ENCODE measurements around the gene ATG4D. TPM values are rescaled to one million over a fixed set of nuclear protein-coding genes. Genes with fewer than 3 reads are reported as not detected.
A peak's percentile ranks its signal among the peaks of the same experiment; 100 is the strongest.
"Not testable (repeated sequence)": the region's sequence is repeated elsewhere in the genome, so short reads cannot be mapped to it uniquely, and the experiment has no call there.

Gene ATG4D
- total RNA-seq, 2 donors from 2014 or later: 27.4 to 37.8 TPM

- no peaks in the 10 kb centered on the region for H3K4me1 Mint-ChIP-seq
- no peak overlapping the region for H3K27ac Mint-ChIP-seq
- no peak for ATAC-seq (replicated peaks)
- H3K4me3 Mint-ChIP-seq: no peak overlapping the region
- H3K27me3 Mint-ChIP-seq: peaks cover 8% of the 10 kb centered on the region
- no peaks in the 10 kb centered on the region for H3K9me3 Mint-ChIP-seq
- H3K36me3 Mint-ChIP-seq (ENCODE audit: low read depth): no peaks in the 10 kb centered on the region
These were observed 9.9 kb upstream of the ATG4D start for GRCh38 chr19:10533646-10534386.

- H3K4me1 Mint-ChIP-seq: no peaks in the 10 kb centered on the region
- no peak for ATAC-seq (replicated peaks)
- no peaks in the 10 kb centered on the region for H3K36me3 Mint-ChIP-seq (ENCODE audit: low read depth)
- no peaks in the 10 kb centered on the region for H3K9me3 Mint-ChIP-seq
- H3K4me3 Mint-ChIP-seq: no peak overlapping the region
- H3K27me3 Mint-ChIP-seq: peaks cover 8% of the 10 kb centered on the region
- no peak overlapping the region for H3K27ac Mint-ChIP-seq
These were observed 8.1 kb upstream of the ATG4D start for GRCh38 chr19:10535613-10536012.

- no peaks in the 10 kb centered on the region for H3K4me1 Mint-ChIP-seq
- no peaks in the 10 kb centered on the region for H3K36me3 Mint-ChIP-seq (ENCODE audit: low read depth)
- H3K27ac Mint-ChIP-seq: no peak overlapping the region
- H3K9me3 Mint-ChIP-seq: no peaks in the 10 kb centered on the region
- H3K27me3 Mint-ChIP-seq: peaks cover 8% of the 10 kb centered on the region
- H3K4me3 Mint-ChIP-seq: no peak overlapping the region
- no peak for ATAC-seq (replicated peaks)
These were observed 6.0 kb upstream of the ATG4D start for GRCh38 chr19:10537668-10538067.

- Mint-ChIP-seq H3K4me3 (no peak overlapping the region), H3K36me3 (ENCODE audit: low read depth) (no peaks in the 10 kb centered on the region), H3K9me3 (no peaks in the 10 kb centered on the region), H3K4me1 (no peaks in the 10 kb centered on the region), H3K27me3 (peaks cover 8% of the 10 kb centered on the region), H3K27ac (no peak overlapping the region)
- ATAC-seq (replicated peaks): no peak
These were observed 5.3 kb upstream of the ATG4D start for GRCh38 chr19:10538204-10538983.

- not testable (repeated sequence) for ATAC-seq (replicated peaks); H3K4me1 Mint-ChIP-seq; H3K9me3 Mint-ChIP-seq; H3K27ac Mint-ChIP-seq; H3K27me3 Mint-ChIP-seq; H3K36me3 Mint-ChIP-seq (ENCODE audit: low read depth); H3K4me3 Mint-ChIP-seq
These were observed 4.7 kb upstream of the ATG4D start for GRCh38 chr19:10539016-10539415.

GRCh38 chr19:10543059-10543419 lies 665 bp upstream of the ATG4D start:
- H3K27me3 Mint-ChIP-seq: peaks cover 2% of the 10 kb centered on the region
- H3K36me3 Mint-ChIP-seq (ENCODE audit: low read depth): peaks cover 17% of the 10 kb centered on the region
- peak overlapping the region; percentile 52 for H3K27ac Mint-ChIP-seq
- H3K9me3 Mint-ChIP-seq: no peaks in the 10 kb centered on the region
- H3K4me3 Mint-ChIP-seq: peak overlapping the region; percentile 73
- ATAC-seq (replicated peaks): no peak
- no peaks in the 10 kb centered on the region for H3K4me1 Mint-ChIP-seq

- Mint-ChIP-seq H3K27me3 (no peaks in the 10 kb centered on the region), H3K4me1 (no peaks in the 10 kb centered on the region)
These were observed 593 bp downstream of the ATG4D start for GRCh38 chr19:10544242-10544752.

GRCh38 chr19:10544753-10545251 lies 1.1 kb downstream of the ATG4D start:
- Mint-ChIP-seq H3K27ac (peak overlapping the region; percentile 81), H3K9me3 (no peaks in the 10 kb centered on the region), H3K4me1 (no peaks in the 10 kb centered on the region), H3K36me3 (ENCODE audit: low read depth) (peaks cover 35% of the 10 kb centered on the region), H3K27me3 (no peaks in the 10 kb centered on the region), H3K4me3 (peak overlapping the region; percentile 79)
- no peak for ATAC-seq (replicated peaks)

More at GRCh38 chr19:10544242-10544752, 593 bp downstream of the ATG4D start:
- Mint-ChIP-seq H3K27ac (peak overlapping the region; percentile 81), H3K4me3 (peak overlapping the region; percentile 79), H3K9me3 (no peaks in the 10 kb centered on the region), H3K36me3 (ENCODE audit: low read depth) (peaks cover 30% of the 10 kb centered on the region)
- ATAC-seq (replicated peaks): peak; percentile 32

- H3K9me3 Mint-ChIP-seq: no peaks in the 10 kb centered on the region
- ATAC-seq (replicated peaks): no peak
- H3K36me3 Mint-ChIP-seq (ENCODE audit: low read depth): peaks cover 55% of the 10 kb centered on the region
- no peak overlapping the region for H3K27ac Mint-ChIP-seq
- H3K27me3 Mint-ChIP-seq: no peaks in the 10 kb centered on the region
- no peaks in the 10 kb centered on the region for H3K4me1 Mint-ChIP-seq
- H3K4me3 Mint-ChIP-seq: no peak overlapping the region
These were observed 3.1 kb downstream of the ATG4D start for GRCh38 chr19:10546817-10547216.

GRCh38 chr19:10548746-10549276 lies 5.1 kb downstream of the ATG4D start:
- H3K4me3 Mint-ChIP-seq: no peak overlapping the region
- H3K4me1 Mint-ChIP-seq: no peaks in the 10 kb centered on the region
- no peaks in the 10 kb centered on the region for H3K9me3 Mint-ChIP-seq
- no peak overlapping the region for H3K27ac Mint-ChIP-seq
- H3K27me3 Mint-ChIP-seq: no peaks in the 10 kb centered on the region
- peaks cover 75% of the 10 kb centered on the region for H3K36me3 Mint-ChIP-seq (ENCODE audit: low read depth)
- no peak for ATAC-seq (replicated peaks)

- H3K4me3 Mint-ChIP-seq: no peak overlapping the region
- H3K4me1 Mint-ChIP-seq: peaks cover 7% of the 10 kb centered on the region
- H3K27me3 Mint-ChIP-seq: no peaks in the 10 kb centered on the region
- H3K9me3 Mint-ChIP-seq: no peaks in the 10 kb centered on the region
- ATAC-seq (replicated peaks): no peak
- peaks cover 80% of the 10 kb centered on the region for H3K36me3 Mint-ChIP-seq (ENCODE audit: low read depth)
- H3K27ac Mint-ChIP-seq: no peak overlapping the region
These were observed 6.0 kb downstream of the ATG4D start for GRCh38 chr19:10549733-10550132.

GRCh38 chr19:10550336-10550735 lies 6.6 kb downstream of the ATG4D start:
- H3K27me3 Mint-ChIP-seq: no peaks in the 10 kb centered on the region
- H3K4me3 Mint-ChIP-seq: no peak overlapping the region
- no peak for ATAC-seq (replicated peaks)
- H3K27ac Mint-ChIP-seq: no peak overlapping the region
- H3K36me3 Mint-ChIP-seq (ENCODE audit: low read depth): peaks cover 80% of the 10 kb centered on the region
- no peaks in the 10 kb centered on the region for H3K9me3 Mint-ChIP-seq
- H3K4me1 Mint-ChIP-seq: peaks cover 7% of the 10 kb centered on the region

GRCh38 chr19:10551006-10551405 lies 7.3 kb downstream of the ATG4D start:
- ATAC-seq (replicated peaks); H3K27ac Mint-ChIP-seq; H3K4me1 Mint-ChIP-seq; H3K9me3 Mint-ChIP-seq; H3K4me3 Mint-ChIP-seq; H3K27me3 Mint-ChIP-seq: not testable (repeated sequence)
- peaks cover 86% of the 10 kb centered on the region for H3K36me3 Mint-ChIP-seq (ENCODE audit: low read depth)

- ATAC-seq (replicated peaks): peak; percentile 22
- Mint-ChIP-seq H3K36me3 (ENCODE audit: low read depth) (peaks cover 89% of the 10 kb centered on the region), H3K27ac (no peak overlapping the region), H3K4me3 (no peak overlapping the region), H3K27me3 (no peaks in the 10 kb centered on the region), H3K4me1 (peaks cover 7% of the 10 kb centered on the region), H3K9me3 (no peaks in the 10 kb centered on the region)
These were observed 8.1 kb downstream of the ATG4D start for GRCh38 chr19:10551698-10552301.
